IMR-90 (cell line): ENCODE results near the gene NKX2-3. TPM values are rescaled to one million over a fixed set of nuclear protein-coding genes. Genes with fewer than 3 reads are reported as not detected.

Experiments used
- ATAC-seq: fragments of 200-7000 bp; cut with Tn5 transposase; 2 replicates; pipeline ENCODE4 v1.9.1; 2020; ENCODE audit warnings: low read depth, mild to moderate bottlenecking, moderate library complexity
- BruUV-seq: library from RNA; stranded (reverse); fragments of 400-500 nt; replicated peaks from 2 replicates; lab custom pipeline; 2021; lab: Mats Ljungman, UMichigan
- CTCF ChIA-PET: fragments of 300-600 bp; formaldehyde crosslinking; extraction: SDS; loops from one replicate; lab custom pipeline; 2021; ENCODE audit warnings: antibody characterized with exemption; lab: Yijun Ruan, JAX
- POLR2A ChIA-PET: fragments of 300-600 bp; sonication (Branson Sonifier 250); formaldehyde crosslinking; loops from one replicate; lab custom pipeline; 2022; ENCODE audit warnings: antibody characterized with exemption; ENCODE audit not compliant: unreplicated experiment; lab: Charles Lee
- DNase-seq: peaks from one replicate; pipeline ENCODE4 v3.0.0; 2013
- H2AFZ ChIP-seq: replicated peaks from 2 replicates; pipeline ENCODE3; 2013; ENCODE audit warnings: low read length, mild to moderate bottlenecking; ENCODE audit not compliant: poor library complexity
- H2AK5ac ChIP-seq: 2 replicates; pipeline ENCODE4 v1.6.1; 2013; ENCODE audit warnings: low read depth, low read length, inconsistent platforms
- H2AK9ac ChIP-seq: replicated peaks from 2 replicates; pipeline ENCODE3; 2013; ENCODE audit warnings: mild to moderate bottlenecking, low read depth, low read length, moderate library complexity; ENCODE audit not compliant: poor library complexity
- H2BK120ac ChIP-seq: 2 replicates; pipeline ENCODE4 v1.6.1; 2013; ENCODE audit warnings: low read depth, low read length, inconsistent platforms
- H2BK15ac ChIP-seq: 3 replicates; pipeline ENCODE4 v1.6.1; 2013; ENCODE audit warnings: low read depth, low read length, inconsistent platforms
- H2BK20ac ChIP-seq: 2 replicates; pipeline ENCODE4 v1.6.1; 2013; ENCODE audit warnings: low read depth, mild to moderate bottlenecking, inconsistent platforms, low read length, moderate library complexity
- H2BK5ac ChIP-seq: 2 replicates; pipeline ENCODE4 v1.6.1; 2013; ENCODE audit warnings: mild to moderate bottlenecking, low read depth, low read length, inconsistent platforms; ENCODE audit not compliant: poor library complexity, severe bottlenecking
- H3K14ac ChIP-seq: replicated peaks from 2 replicates; pipeline ENCODE4 v1.6.1; 2013; ENCODE audit warnings: low read depth, low read length, inconsistent platforms
- H3K18ac ChIP-seq: 2 replicates; pipeline ENCODE4 v1.6.1; 2013; ENCODE audit warnings: low read depth, low read length, control low read depth
- H3K23ac ChIP-seq: 2 replicates; pipeline ENCODE4 v1.6.1; 2013; ENCODE audit warnings: low read depth, low read length, inconsistent platforms
- H3K27ac ChIP-seq: 2 replicates; pipeline ENCODE4 v1.5.1; 2013; ENCODE audit warnings: mild to moderate bottlenecking, control low read depth, low read length; ENCODE audit not compliant: insufficient read depth
- H3K27me3 ChIP-seq: 2 replicates; pipeline ENCODE4 v1.6.1; 2013; ENCODE audit warnings: low read length; ENCODE audit not compliant: control insufficient read depth, insufficient read depth
- H3K36me3 ChIP-seq: 2 replicates; pipeline ENCODE4 v1.6.1; 2013; ENCODE audit warnings: low read length, mixed read lengths; ENCODE audit not compliant: control insufficient read depth, insufficient read depth
- H3K4ac ChIP-seq: 2 replicates; pipeline ENCODE4 v1.6.1; 2013; ENCODE audit warnings: low read depth, low read length, inconsistent platforms
- H3K4me1 ChIP-seq: 2 replicates; pipeline ENCODE4 v1.6.1; 2013; ENCODE audit warnings: low read length, mixed read lengths; ENCODE audit not compliant: control insufficient read depth, insufficient read depth
- H3K4me2 ChIP-seq: 2 replicates; pipeline ENCODE4 v1.6.1; 2013; ENCODE audit warnings: low read depth, mild to moderate bottlenecking, control low read depth, low read length, moderate library complexity
- H3K4me3 ChIP-seq: 2 replicates; pipeline ENCODE4 v1.5.1; 2013; ENCODE audit warnings: low read depth, mild to moderate bottlenecking, control low read depth, low read length, moderate library complexity; ENCODE audit not compliant: insufficient read depth
- H3K56ac ChIP-seq: 2 replicates; pipeline ENCODE4 v1.6.1; 2013; ENCODE audit warnings: low read length, inconsistent platforms; ENCODE audit not compliant: insufficient read depth; ENCODE audit errors: extremely low read depth
- H3K79me1 ChIP-seq, 2 experiments: 2 replicates each; pipeline ENCODE4 v1.6.1; 2013; ENCODE audit warnings: low read length in 2 of 2, inconsistent platforms in 1 of 2, low read depth in 1 of 2
- H3K9ac ChIP-seq: 2 replicates; pipeline ENCODE4 v1.6.1; 2013; ENCODE audit warnings: low read depth, low read length, control low read depth
- H3K9me1 ChIP-seq: 2 replicates; pipeline ENCODE4 v1.6.1; 2013; ENCODE audit warnings: low read length, inconsistent platforms; ENCODE audit not compliant: insufficient read depth
- H3K9me3 ChIP-seq: 2 replicates; pipeline ENCODE4 v1.6.1; 2013; ENCODE audit warnings: low read length; ENCODE audit not compliant: control insufficient read depth, insufficient read depth
- H4K20me1 ChIP-seq: 2 replicates; pipeline ENCODE4 v1.6.1; 2013; ENCODE audit warnings: low read length, inconsistent platforms; ENCODE audit not compliant: insufficient read depth
- H4K5ac ChIP-seq: 2 replicates; pipeline ENCODE4 v1.6.1; 2013; ENCODE audit warnings: mild to moderate bottlenecking, low read depth, low read length, control low read depth
- H4K8ac ChIP-seq, 2 experiments: 2 replicates each; pipeline ENCODE4 v1.6.1; 2013; ENCODE audit warnings: low read depth in 2 of 2, low read length in 2 of 2, control low read depth in 1 of 2, inconsistent platforms in 1 of 2
- H4K91ac ChIP-seq: 2 replicates; pipeline ENCODE4 v1.6.1; 2013; ENCODE audit warnings: low read depth, low read length, inconsistent platforms; ENCODE audit not compliant: insufficient read depth
- BHLHE40 ChIP-seq: fragments of 150-350 bp; IDR thresholded peaks from 2 replicates; pipeline ENCODE4 v1.6.1; 2016; ENCODE audit warnings: mild to moderate bottlenecking, low read depth, low read length
- CEBPB ChIP-seq: IDR thresholded peaks from 2 replicates; pipeline ENCODE4 v1.6.1; 2012; ENCODE audit warnings: low read depth, low read length, improper control_type of control experiment
- MAZ ChIP-seq: IDR thresholded peaks from 2 replicates; pipeline ENCODE4 v1.6.1; 2012; ENCODE audit warnings: low read depth, mild to moderate bottlenecking, low read length, improper control_type of control experiment, moderate library complexity, borderline replicate concordance
- MXI1 ChIP-seq: IDR thresholded peaks from 2 replicates; pipeline ENCODE4 v1.6.1; 2012; ENCODE audit warnings: low read depth, mild to moderate bottlenecking, low read length, moderate library complexity, borderline replicate concordance
- NFE2L2 ChIP-seq: fragments of 150-350 bp; IDR thresholded peaks from 2 replicates; pipeline ENCODE4 v1.6.1; 2016; ENCODE audit warnings: low read depth, mild to moderate bottlenecking, low read length
- POLR2A ChIP-seq: IDR thresholded peaks from 2 replicates; pipeline ENCODE4 v1.6.1; 2012; ENCODE audit warnings: mild to moderate bottlenecking, low read depth, low read length
- RCOR1 ChIP-seq: IDR thresholded peaks from 2 replicates; pipeline ENCODE4 v1.6.1; 2012; ENCODE audit warnings: mild to moderate bottlenecking, low read length, improper control_type of control experiment; ENCODE audit not compliant: insufficient replicate concordance
- RFX5 ChIP-seq: IDR thresholded peaks from 2 replicates; pipeline ENCODE4 v1.8.0; 2012; ENCODE audit warnings: low read depth, mild to moderate bottlenecking, low read length, moderate library complexity
- SMC3 ChIP-seq: fragments of 150-350 bp; IDR thresholded peaks from 2 replicates; pipeline ENCODE4 v1.6.1; 2016; ENCODE audit warnings: low read depth, mild to moderate bottlenecking, antibody characterized with exemption, low read length, moderate library complexity
- WGBS, 2 experiments: methylation state at CpG; one replicate each; pipeline versions ENCODE4 v1.1.5 to v1.1.7; 2013; ENCODE audit warnings: missing lambda C conversion rate in 2 of 2; ENCODE audit not compliant: insufficient read length in 1 of 2; ENCODE audit errors: extremely low coverage in 2 of 2; 5-methylcytosine and 5-hydroxymethylcytosine counted together
- dilution Hi-C: fragments of 300-500 bp; cut with HindIII; formaldehyde crosslinking; loops from one replicate; pipeline ENCODE4 v1.14.3; 2018; ENCODE audit warnings: low sequenced_read_pairs; ENCODE audit not compliant: unreplicated experiment
- in situ Hi-C: fragments of 300-500 bp; cut with MboI; formaldehyde crosslinking; loops from 3 replicates; pipeline ENCODE4 v1.14.3; 2019; ENCODE audit warnings: low sequenced_read_pairs, inconsistent platforms, mixed read lengths
- intact Hi-C: fragments of 100-400 bp; cut with micrococcal nuclease; formaldehyde crosslinking; loops from 2 replicates; pipeline ENCODE4 v1.10.0; 2022
- polyA plus RNA-seq, 3 experiments: library from polyadenylated mRNA; depleted of rRNA; stranded (reverse); fragments of >200 nt; gene quantifications; 2 replicates each; pipeline ENCODE4 v1.2.3, GENCODE V29; 2012; ENCODE audit warnings: low replicate concordance in 1 of 3
- total RNA-seq: library from RNA; depleted of rRNA; stranded (reverse); fragments of >200 nt; gene quantifications from 2 replicates; pipeline ENCODE4 v1.2.3, GENCODE V29; 2012
- TF ChIP-seq, protein P1 (sequence below): fragments of 150-350 bp; IDR thresholded peaks from 2 replicates; pipeline ENCODE4 v1.6.1; 2017; ENCODE audit warnings: mild to moderate bottlenecking, antibody characterized with exemption, low read length, low read depth
- TF ChIP-seq, protein P2 (sequence below): conservative IDR thresholded peaks from 2 replicates; pipeline ENCODE4 v1.5.1; 2012; ENCODE audit warnings: mild to moderate bottlenecking, low read depth, low read length, improper control_type of control experiment

Gene NKX2-3
- total and polyA plus RNA-seq, 2 of the 4 experiments (the other 2 are of a cell fraction): not detected

DNA sequence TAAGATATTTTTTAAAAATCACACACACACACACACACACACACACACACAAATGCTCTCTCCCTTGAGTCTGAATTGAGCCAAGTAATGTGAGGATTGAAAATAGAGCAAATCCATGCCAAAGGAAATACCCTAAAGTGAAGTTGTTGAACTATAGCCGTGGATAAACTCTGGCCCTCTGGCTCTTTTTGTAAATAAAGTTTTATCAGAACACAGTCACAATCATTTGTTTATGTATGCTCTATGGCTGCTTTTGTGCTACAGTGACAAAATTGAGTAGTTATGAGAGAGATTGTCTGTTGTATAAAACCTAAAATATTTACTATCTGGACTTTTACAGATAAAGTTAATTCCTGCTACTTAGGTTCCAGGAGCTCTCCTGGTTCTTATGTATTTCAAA, 39.1 kb downstream of the NKX2-3 start:
- no peak overlapping the region for H2AFZ ChIP-seq
- CTCF ChIA-PET: no interaction called here
- no peak overlapping the region for H2BK15ac ChIP-seq
- H3K27ac ChIP-seq: no peak overlapping the region
- no peak overlapping the region for H3K14ac ChIP-seq
- H3K79me1 ChIP-seq: no peaks in the 10 kb centered on the region
- no TSS peak for BruUV-seq
- TF ChIP-seq, protein P1, sequence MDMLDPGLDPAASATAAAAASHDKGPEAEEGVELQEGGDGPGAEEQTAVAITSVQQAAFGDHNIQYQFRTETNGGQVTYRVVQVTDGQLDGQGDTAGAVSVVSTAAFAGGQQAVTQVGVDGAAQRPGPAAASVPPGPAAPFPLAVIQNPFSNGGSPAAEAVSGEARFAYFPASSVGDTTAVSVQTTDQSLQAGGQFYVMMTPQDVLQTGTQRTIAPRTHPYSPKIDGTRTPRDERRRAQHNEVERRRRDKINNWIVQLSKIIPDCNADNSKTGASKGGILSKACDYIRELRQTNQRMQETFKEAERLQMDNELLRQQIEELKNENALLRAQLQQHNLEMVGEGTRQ: no peak
- TF ChIP-seq BHLHE40 (no peak), RCOR1 (no peak), MXI1 (no peak), NFE2L2 (no peak), MAZ (no peak), SMC3 (no peak), CEBPB (no peak), POLR2A (no peak), RFX5 (no peak)
- TF ChIP-seq, protein P2, sequence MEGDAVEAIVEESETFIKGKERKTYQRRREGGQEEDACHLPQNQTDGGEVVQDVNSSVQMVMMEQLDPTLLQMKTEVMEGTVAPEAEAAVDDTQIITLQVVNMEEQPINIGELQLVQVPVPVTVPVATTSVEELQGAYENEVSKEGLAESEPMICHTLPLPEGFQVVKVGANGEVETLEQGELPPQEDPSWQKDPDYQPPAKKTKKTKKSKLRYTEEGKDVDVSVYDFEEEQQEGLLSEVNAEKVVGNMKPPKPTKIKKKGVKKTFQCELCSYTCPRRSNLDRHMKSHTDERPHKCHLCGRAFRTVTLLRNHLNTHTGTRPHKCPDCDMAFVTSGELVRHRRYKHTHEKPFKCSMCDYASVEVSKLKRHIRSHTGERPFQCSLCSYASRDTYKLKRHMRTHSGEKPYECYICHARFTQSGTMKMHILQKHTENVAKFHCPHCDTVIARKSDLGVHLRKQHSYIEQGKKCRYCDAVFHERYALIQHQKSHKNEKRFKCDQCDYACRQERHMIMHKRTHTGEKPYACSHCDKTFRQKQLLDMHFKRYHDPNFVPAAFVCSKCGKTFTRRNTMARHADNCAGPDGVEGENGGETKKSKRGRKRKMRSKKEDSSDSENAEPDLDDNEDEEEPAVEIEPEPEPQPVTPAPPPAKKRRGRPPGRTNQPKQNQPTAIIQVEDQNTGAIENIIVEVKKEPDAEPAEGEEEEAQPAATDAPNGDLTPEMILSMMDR: no peak
- no peak overlapping the region for H3K4ac ChIP-seq
- no peak overlapping the region for H3K4me2 ChIP-seq
- no peak overlapping the region for H3K4me3 ChIP-seq
- intact Hi-C loops (no loop called here), in situ Hi-C loops (no loop called here), dilution Hi-C loops (no loop called here)
- H2AK5ac ChIP-seq: no peak overlapping the region
- ATAC-seq: no peak
- H3K9me1 ChIP-seq: no peaks in the 10 kb centered on the region
- H3K36me3 ChIP-seq: no peaks in the 10 kb centered on the region
- no peak overlapping the region for H2BK120ac ChIP-seq
- H2AK9ac ChIP-seq: no peak overlapping the region
- POLR2A ChIA-PET: no interaction called here
- no peak overlapping the region for H3K56ac ChIP-seq
- no peak overlapping the region for H2BK5ac ChIP-seq
- H3K18ac ChIP-seq: no peak overlapping the region
- H4K20me1 ChIP-seq: no peaks in the 10 kb centered on the region
- DNase-seq: no peak
- no peak overlapping the region for H4K5ac ChIP-seq
- WGBS, 2 experiments: no CpG with 5 or more reads among the region's 1 CpG
- H3K23ac ChIP-seq: no peak overlapping the region
- no peak overlapping the region for H4K8ac ChIP-seq
- no peak overlapping the region for H4K91ac ChIP-seq
- no peak overlapping the region for H2BK20ac ChIP-seq
- H3K4me1 ChIP-seq: no peaks in the 10 kb centered on the region
- H3K9me3 ChIP-seq: no peaks in the 10 kb centered on the region
- peaks cover 7% of the 10 kb centered on the region for H3K27me3 ChIP-seq
- no peak overlapping the region for H3K9ac ChIP-seq
